Measurements from ENCODE around the gene PLXNA2. TPM values are rescaled to one million over a fixed set of nuclear protein-coding genes. Genes with fewer than 3 reads are reported as not detected.

PLXNA2 gene
- total and polyA plus RNA-seq, 2 of the 8 experiments (the other 6 are each of a cell fraction or from before 2014, with no cell fraction given), result 0.33 to 1.5 TPM

DNA sequence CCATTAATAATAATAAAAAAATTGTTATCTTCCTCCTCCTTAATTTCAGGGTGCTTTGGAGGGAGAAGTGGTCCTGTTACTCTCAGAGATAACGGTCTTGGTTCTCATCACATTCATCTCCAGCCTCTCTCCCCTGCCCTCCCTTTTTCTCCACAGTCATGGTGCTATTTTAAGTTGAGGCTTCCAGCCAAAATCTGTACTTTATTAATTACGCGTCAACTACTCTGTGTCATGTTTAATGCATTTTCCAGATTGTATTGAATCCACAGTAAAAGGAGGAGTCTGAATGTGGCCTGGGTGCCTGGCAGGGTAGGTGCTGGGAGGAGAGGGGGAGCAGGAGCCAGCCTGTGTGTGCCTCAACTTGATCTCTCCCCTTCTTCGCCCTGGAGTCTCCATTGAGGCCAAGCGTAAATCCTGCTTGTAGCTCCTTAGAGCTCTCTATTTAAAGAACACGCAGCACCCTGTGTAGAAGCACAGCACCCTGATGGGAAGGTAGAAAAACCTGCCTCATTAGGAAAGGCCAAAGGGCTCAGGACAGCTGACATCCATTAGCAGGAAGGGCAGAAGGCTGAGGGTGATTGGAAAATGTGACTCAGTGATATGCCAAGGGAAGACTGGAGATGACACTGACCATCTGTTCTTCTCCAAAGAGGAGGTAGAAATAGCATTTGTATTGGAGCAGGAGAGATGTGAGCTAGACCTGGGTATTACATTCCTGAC is 82.4 kb downstream of the PLXNA2 start (continued):
- TF ChIP-seq EZH2 (IDR thresholded peaks at IDR 0.05; ENCODE audit: low read depth, low read length, severe bottlenecking) (no peak), HDAC2 (IDR thresholded peaks at IDR 0.05; ENCODE audit: borderline replicate concordance in 1 of 2, low read depth in 2 of 2, low read length in 2 of 2) (no peak), EGR1 (IDR thresholded peaks at IDR 0.05; ENCODE audit: borderline replicate concordance, low read depth, low read length) (no peak), TAF7 (optimal IDR thresholded peaks at IDR 0.05; ENCODE audit: borderline replicate concordance, low read depth, low read length) (no peak), ZNF274 (IDR thresholded peaks at IDR 0.05; ENCODE audit: borderline replicate concordance, extremely low read depth, low read length) (no peak), SRF (IDR thresholded peaks at IDR 0.05; ENCODE audit: low read depth, low read length) (no peak), SAP30 (IDR thresholded peaks at IDR 0.05; ENCODE audit: insufficient read depth, insufficient replicate concordance, low read length) (no peak), KDM4A (IDR thresholded peaks at IDR 0.05; ENCODE audit: low read depth, low read length, severe bottlenecking) (no peak), BCL11A (IDR thresholded peaks at IDR 0.05; ENCODE audit: low read depth in 2 of 2, low read length in 2 of 2) (no peak)
